MM.1S (cell line): ENCODE data around the gene DCAF6.

Source experiments
- DNase-seq: peaks from one replicate; pipeline ENCODE4 v3.0.0-alpha.2; 2015
- H2AFZ ChIP-seq: fragments of 300-600 bp; sonication (generic); 2 replicates; pipeline ENCODE4 v1.6.0; 2016; ENCODE audit warnings: antibody characterized with exemption, low read length
- H3F3A ChIP-seq: fragments of 300-600 bp; sonication (generic); 2 replicates; pipeline ENCODE4 v1.6.1; 2016; ENCODE audit warnings: mild to moderate bottlenecking, antibody characterized with exemption, low read length, moderate library complexity, mixed read lengths; ENCODE audit not compliant: insufficient read depth
- H3K27ac ChIP-seq: fragments of 300-600 bp; sonication (generic); 2 replicates; pipeline ENCODE4 v1.5.1; 2016; ENCODE audit warnings: mild to moderate bottlenecking, low read length
- H3K27me3 ChIP-seq: fragments of 300-600 bp; sonication (generic); replicated peaks from 2 replicates; pipeline ENCODE4 v1.6.0; 2016; ENCODE audit warnings: low read length; ENCODE audit not compliant: insufficient read depth
- H3K36me3 ChIP-seq: fragments of 300-600 bp; sonication (generic); replicated peaks from 2 replicates; pipeline ENCODE4 v1.6.1; 2016; ENCODE audit warnings: mild to moderate bottlenecking, low read length, mixed read lengths; ENCODE audit not compliant: insufficient read depth
- H3K4me1 ChIP-seq: fragments of 300-600 bp; sonication (generic); 2 replicates; pipeline ENCODE4 v1.6.1; 2016; ENCODE audit warnings: low read length, mixed read lengths
- H3K4me2 ChIP-seq: fragments of 300-600 bp; sonication (generic); 2 replicates; pipeline ENCODE4 v1.6.0; 2016; ENCODE audit warnings: low read depth, low read length
- H3K4me3 ChIP-seq: fragments of 300-600 bp; sonication (generic); 2 replicates; pipeline ENCODE4 v1.5.1; 2016; ENCODE audit warnings: low read length, mixed read lengths
- H3K79me2 ChIP-seq: fragments of 300-600 bp; sonication (generic); 2 replicates; pipeline ENCODE4 v1.6.1; 2016; ENCODE audit warnings: mixed run types, low read length, mixed read lengths
- H3K9ac ChIP-seq: fragments of 300-600 bp; sonication (generic); 2 replicates; pipeline ENCODE4 v1.6.1; 2016; ENCODE audit warnings: low read length, mixed read lengths
- H3K9me2 ChIP-seq: fragments of 300-600 bp; sonication (generic); replicated peaks from 2 replicates; pipeline ENCODE4 v1.6.1; 2016; ENCODE audit warnings: mild to moderate bottlenecking, low read length, mixed read lengths; ENCODE audit not compliant: insufficient read depth
- H3K9me3 ChIP-seq: fragments of 300-600 bp; sonication (generic); replicated peaks from 2 replicates; pipeline ENCODE4 v1.6.1; 2016; ENCODE audit warnings: mild to moderate bottlenecking, low read length, mixed read lengths; ENCODE audit not compliant: insufficient read depth
- H4K20me1 ChIP-seq: fragments of 300-600 bp; sonication (generic); 2 replicates; pipeline ENCODE4 v1.6.1; 2016; ENCODE audit warnings: mild to moderate bottlenecking, low read length, moderate library complexity, mixed read lengths; ENCODE audit not compliant: insufficient read depth
- EZH2 ChIP-seq: fragments of 300-600 bp; sonication (generic); optimal IDR thresholded peaks from 2 replicates; pipeline ENCODE3; 2017; ENCODE audit warnings: low read depth, mild to moderate bottlenecking, antibody characterized with exemption, low read length, mixed read lengths
- EZH2phosphoT487 ChIP-seq: fragments of 300-600 bp; sonication (generic); IDR thresholded peaks from 2 replicates; pipeline ENCODE4 v1.6.1; 2018; ENCODE audit warnings: antibody characterized with exemption, low read length
- TF ChIP-seq, protein P1 (sequence below): fragments of 300-600 bp; sonication (generic); IDR thresholded peaks from 2 replicates; pipeline ENCODE4 v1.5.1; 2016; ENCODE audit warnings: antibody characterized with exemption, low read length, mixed read lengths

DCAF6 gene

DNA sequence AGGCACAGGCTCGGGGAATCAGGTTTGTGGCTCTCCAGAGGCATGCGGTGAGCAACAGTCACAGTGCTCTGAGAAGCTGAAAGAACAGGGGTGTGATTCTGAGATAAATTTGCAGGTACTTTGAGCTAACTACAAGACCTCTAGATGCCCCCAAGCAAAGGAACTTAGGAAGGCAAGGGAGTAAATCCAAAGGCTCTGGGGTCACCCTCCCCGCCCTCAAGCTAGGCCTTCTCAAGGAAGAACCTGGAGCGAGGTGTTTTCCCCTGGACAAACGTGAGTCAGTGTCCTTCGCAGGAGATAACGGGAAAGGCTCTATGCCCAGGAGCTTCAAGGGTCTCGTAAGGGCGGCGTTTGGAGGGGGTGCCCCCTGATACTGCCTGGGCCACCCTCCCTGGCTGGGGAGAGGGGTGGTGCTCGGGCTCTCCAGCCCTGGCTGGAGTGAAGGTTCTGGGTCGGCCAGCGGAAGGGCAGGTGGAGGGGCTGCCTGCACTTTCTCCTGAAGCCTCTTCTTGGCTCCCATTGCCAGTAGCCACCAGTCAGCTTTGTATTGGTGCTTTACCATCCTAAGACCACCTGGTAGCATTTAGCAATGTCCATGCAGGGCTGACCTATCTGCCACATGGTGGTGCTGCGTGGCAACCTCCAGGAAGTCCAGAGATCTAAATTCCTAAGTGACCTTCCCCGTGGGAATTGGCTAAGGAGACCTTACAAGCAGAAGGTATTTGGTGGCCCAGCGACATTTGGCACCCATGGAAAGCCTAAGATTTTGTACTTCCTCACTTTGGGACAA is 156.3 kb downstream of the DCAF6 start:
- no peak for DNase-seq
- H3K4me2 ChIP-seq: no peak overlapping the region
- no peaks in the 10 kb centered on the region for H3K79me2 ChIP-seq
- no peak for TF ChIP-seq EZH2
- TF ChIP-seq, protein P1, sequence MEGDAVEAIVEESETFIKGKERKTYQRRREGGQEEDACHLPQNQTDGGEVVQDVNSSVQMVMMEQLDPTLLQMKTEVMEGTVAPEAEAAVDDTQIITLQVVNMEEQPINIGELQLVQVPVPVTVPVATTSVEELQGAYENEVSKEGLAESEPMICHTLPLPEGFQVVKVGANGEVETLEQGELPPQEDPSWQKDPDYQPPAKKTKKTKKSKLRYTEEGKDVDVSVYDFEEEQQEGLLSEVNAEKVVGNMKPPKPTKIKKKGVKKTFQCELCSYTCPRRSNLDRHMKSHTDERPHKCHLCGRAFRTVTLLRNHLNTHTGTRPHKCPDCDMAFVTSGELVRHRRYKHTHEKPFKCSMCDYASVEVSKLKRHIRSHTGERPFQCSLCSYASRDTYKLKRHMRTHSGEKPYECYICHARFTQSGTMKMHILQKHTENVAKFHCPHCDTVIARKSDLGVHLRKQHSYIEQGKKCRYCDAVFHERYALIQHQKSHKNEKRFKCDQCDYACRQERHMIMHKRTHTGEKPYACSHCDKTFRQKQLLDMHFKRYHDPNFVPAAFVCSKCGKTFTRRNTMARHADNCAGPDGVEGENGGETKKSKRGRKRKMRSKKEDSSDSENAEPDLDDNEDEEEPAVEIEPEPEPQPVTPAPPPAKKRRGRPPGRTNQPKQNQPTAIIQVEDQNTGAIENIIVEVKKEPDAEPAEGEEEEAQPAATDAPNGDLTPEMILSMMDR: peak; percentile 10; the same call in 1 of the 2 replicates
- TF ChIP-seq EZH2phosphoT487: no peak
- no peaks in the 10 kb centered on the region for H3K4me1 ChIP-seq
- no peak overlapping the region for H3K4me3 ChIP-seq
- no peaks in the 10 kb centered on the region for H3F3A ChIP-seq
- H3K9ac ChIP-seq: no peak overlapping the region
- no peaks in the 10 kb centered on the region for H3K9me2 ChIP-seq
- no peak overlapping the region for H2AFZ ChIP-seq
- no peaks in the 10 kb centered on the region for H3K36me3 ChIP-seq
- no peaks in the 10 kb centered on the region for H4K20me1 ChIP-seq
- no peaks in the 10 kb centered on the region for H3K9me3 ChIP-seq
- no peaks in the 10 kb centered on the region for H3K27me3 ChIP-seq
- H3K27ac ChIP-seq: no peak overlapping the region

DNA sequence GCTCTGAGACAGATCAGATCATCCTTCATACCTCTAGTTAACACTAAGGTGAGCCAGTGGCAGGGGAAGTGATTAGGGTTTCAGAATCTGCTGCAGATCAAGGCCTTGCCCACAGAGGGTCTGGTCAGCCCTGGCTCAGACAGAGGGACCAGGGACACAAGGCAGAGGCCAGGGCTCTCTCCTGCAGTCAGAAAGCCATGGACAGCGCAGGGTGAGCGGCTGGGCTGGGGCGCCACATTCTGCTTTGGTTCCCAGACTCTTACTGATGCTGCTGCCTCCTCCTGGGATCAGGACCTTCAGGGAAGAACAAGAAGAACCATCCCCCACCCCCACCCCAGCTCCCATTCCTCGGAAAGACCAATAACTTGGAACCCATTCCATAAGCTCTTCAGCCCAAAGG is 157.1 kb downstream of the DCAF6 start:
- Histone ChIP-seq H3K36me3 (no peaks in the 10 kb centered on the region), H3F3A (no peaks in the 10 kb centered on the region), H3K4me2 (no peak overlapping the region), H3K27ac (no peak overlapping the region), H3K79me2 (no peaks in the 10 kb centered on the region), H2AFZ (no peak overlapping the region), H3K9me3 (no peaks in the 10 kb centered on the region), H4K20me1 (no peaks in the 10 kb centered on the region), H3K9ac (no peak overlapping the region), H3K27me3 (no peaks in the 10 kb centered on the region), H3K4me1 (no peaks in the 10 kb centered on the region), H3K4me3 (no peak overlapping the region), H3K9me2 (no peaks in the 10 kb centered on the region)
- DNase-seq: no peak
- TF ChIP-seq EZH2: no peak
- TF ChIP-seq EZH2phosphoT487: no peak
- TF ChIP-seq, protein P1: no peak

DNA sequence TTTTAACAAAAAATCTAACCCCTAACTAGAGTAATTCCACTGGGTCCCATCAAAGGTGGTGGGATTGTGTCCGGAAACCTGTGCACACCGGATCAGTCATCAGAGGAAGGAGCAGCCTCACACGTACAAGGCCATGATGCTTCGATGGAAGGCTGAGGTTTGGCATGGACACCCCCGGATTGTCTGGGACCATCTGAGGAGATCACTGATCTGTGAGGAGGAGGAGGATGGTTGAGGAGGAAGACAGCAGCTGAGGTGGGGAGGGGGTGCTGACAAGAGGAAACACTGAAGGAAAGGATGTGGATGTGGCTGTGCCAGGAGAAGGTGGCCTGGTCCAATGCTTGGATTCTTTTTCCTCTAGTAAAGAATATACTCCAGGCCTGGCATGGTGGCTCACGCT is 159.0 kb downstream of the DCAF6 start:
- Histone ChIP-seq H3K4me3 (no peak overlapping the region), H3K4me2 (no peak overlapping the region), H3K4me1 (no peaks in the 10 kb centered on the region), H4K20me1 (no peaks in the 10 kb centered on the region), H3K79me2 (no peaks in the 10 kb centered on the region), H3F3A (no peaks in the 10 kb centered on the region), H3K9me2 (no peaks in the 10 kb centered on the region), H3K27me3 (no peaks in the 10 kb centered on the region), H2AFZ (no peak overlapping the region), H3K9me3 (no peaks in the 10 kb centered on the region), H3K9ac (no peak overlapping the region), H3K27ac (no peak overlapping the region), H3K36me3 (no peaks in the 10 kb centered on the region)
- TF ChIP-seq, protein P1: no peak
- no peak for TF ChIP-seq EZH2phosphoT487
- no peak for TF ChIP-seq EZH2
- DNase-seq: no peak
